Measurements from ENCODE around the gene CAV1.
A peak's percentile ranks its signal among the peaks of the same experiment; 100 is the strongest.
"Not testable (repeated sequence)": the region's sequence is repeated elsewhere in the genome, so short reads cannot be mapped to it uniquely, and the experiment has no call there.

The CAV1 gene, protein sequence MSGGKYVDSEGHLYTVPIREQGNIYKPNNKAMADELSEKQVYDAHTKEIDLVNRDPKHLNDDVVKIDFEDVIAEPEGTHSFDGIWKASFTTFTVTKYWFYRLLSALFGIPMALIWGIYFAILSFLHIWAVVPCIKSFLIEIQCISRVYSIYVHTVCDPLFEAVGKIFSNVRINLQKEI

DNA sequence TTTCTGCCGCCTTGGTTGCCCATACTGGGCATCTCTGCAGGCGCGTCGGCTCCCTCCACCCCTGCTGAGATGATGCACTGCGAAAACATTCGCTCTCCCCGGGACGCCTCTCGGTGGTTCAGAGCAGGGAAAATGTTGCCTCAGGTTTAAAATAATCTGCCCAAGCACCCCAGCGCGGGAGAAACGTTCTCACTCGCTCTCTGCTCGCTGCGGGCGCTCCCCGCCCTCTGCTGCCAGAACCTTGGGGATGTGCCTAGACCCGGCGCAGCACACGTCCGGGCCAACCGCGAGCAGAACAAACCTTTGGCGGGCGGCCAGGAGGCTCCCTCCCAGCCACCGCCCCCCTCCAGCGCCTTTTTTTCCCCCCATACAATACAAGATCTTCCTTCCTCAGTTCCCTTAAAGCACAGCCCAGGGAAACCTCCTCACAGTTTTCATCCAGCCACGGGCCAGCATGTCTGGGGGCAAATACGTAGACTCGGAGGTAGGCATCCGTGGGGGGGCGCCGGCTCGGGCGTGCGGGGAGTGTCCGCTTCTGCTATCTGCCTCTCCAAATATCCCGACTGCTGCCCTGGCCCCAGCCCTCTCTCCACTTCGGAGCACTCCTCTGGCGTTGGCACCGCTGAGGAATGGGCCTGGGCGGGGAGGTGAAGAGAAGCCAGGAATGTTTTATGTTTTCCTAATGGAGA lies at the start of gene CAV1:
Gene CAV1 (plus strand): TSS at position 428 of the 689 bp plus-strand sequence. CDS start 27 bp downstream, at position 455.
- DNase-seq, result peak in 19 of 51 donors; percentile 6 to 59 (median 38)

DNA sequence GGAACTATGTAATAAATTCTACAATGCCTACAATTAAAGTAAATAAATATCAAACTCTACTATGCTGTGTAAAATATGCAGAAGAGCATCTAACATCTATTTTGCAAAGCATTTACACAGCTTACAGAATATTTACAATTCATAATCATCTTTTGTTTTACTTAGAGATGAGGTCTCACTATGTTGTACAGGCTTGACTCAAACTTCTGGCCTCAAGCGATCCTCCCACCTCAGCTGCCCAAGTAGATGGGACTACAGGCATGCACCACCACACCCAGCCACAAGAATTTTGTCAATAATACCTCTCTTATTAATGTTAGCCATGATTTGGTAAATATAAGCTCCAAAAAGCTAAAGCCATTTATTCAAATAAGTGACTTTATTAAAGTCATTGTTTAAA lies 47.2 kb upstream of the CAV1 start:
- no peak for DNase-seq

GRCh38 chr7:116478834-116479233 lies 46.0 kb upstream of the CAV1 start:
- DNase-seq, result no peak

- DNase-seq, result no peak
These were observed 41.4 kb upstream of the CAV1 start for GRCh38 chr7:116483271-116483942.

- not testable (repeated sequence) for DNase-seq
These were observed 40.4 kb upstream of the CAV1 start for GRCh38 chr7:116484389-116484788.

GRCh38 chr7:116487907-116488521 lies 36.8 kb upstream of the CAV1 start:
- no peak for DNase-seq

- no peak for DNase-seq
These were observed 34.5 kb upstream of the CAV1 start for GRCh38 chr7:116490351-116490750.

- no peak for DNase-seq
These were observed 32.8 kb upstream of the CAV1 start for GRCh38 chr7:116491887-116492653.

DNA sequence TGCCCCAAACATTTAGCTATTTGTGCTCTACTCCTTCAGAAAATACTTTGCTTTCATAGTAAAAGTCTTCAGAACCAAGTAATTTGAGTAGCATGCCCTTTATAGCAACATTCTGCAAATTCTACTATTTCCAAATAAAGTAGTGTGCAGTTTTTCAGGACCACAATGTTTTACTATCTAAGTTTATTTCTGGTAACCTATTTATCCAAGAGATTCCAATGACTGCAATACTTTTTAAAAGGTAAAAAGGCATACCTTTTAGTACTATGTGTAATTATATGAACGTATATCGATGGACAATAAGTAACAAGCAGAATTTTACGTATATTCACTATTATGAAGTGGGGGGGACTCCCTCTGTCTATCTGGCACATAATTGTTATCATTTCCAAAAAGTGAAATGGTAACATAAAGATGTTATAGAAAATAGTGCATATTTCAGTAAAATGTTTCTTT lies 32.2 kb upstream of the CAV1 start:
- no peak for DNase-seq

GRCh38 chr7:116493449-116493848 lies 31.4 kb upstream of the CAV1 start:
- no peak for DNase-seq

DNA sequence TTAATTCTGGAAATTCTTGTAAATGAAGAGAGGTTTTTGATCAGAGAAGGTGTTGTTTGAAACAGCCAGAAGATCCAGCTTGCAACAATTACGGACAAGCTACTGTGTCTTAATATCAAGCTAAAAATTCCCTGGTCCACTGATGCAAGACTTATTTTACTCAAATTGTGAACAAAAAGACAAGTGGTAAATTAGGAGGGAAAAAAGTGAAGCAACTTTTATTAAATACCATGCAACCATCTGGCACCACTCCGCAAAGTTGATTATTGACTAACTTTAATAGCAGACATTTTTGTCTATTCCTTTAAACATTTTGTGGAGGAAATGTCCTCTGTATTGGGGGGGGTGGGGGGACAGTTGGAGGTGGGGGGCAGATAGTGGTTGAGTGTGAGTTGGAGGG lies 30.4 kb upstream of the CAV1 start:
- DNase-seq, result no peak

DNA sequence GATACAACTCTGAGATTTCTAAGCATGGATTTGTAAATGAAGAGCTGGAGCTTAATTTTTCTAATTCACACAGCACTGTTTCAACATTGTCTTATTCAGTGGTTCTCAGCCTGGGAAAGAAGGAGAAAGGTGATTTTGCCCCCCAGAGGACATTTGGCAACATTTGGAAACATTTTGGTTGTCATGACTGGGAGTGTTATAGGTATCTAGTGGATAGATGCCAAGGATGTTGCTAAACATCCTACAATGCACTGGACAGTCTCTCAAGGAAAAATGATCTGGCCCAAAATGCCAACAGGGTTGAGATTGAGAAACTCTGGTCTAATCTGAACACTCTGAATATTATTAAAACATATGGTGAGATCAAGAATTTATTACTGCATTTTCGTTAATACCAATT lies 29.1 kb upstream of the CAV1 start:
- DNase-seq, result no peak

DNA sequence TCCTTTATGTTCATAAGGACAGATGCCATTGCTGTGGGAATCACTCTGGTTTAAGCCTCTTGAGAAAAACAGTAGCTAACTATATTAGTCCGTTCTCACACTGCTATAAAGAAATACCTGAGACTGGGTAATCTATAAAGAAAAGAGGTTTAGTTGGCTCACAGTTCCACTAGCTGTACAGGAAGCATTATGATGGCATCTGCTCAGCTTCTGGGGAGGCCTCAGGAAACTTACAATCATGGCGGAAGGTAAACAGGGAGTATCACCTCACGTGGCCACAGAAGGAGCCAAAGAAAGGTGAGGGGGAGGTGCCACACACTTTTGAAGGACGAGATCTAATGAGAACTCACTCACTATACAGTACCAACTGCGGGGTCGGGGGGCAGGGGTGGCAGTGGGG lies 28.2 kb upstream of the CAV1 start:
- no peak for DNase-seq

GRCh38 chr7:116497708-116498107 lies 27.1 kb upstream of the CAV1 start:
- DNase-seq, result no peak

- peak in 13 of 51 donors; percentile 5 to 45 (median 18) for DNase-seq
These were observed 25.4 kb upstream of the CAV1 start, which contains the start of gene CAV2 for GRCh38 chr7:116499168-116500077. TSS of gene CAV2 (plus strand) at chr7:116499738. CDS start at chr7:116499782, 44 bp downstream.

- DNase-seq, result peak in 4 of 51 donors; percentile 1 to 34 (median 14)
These were observed 24.6 kb upstream of the CAV1 start for GRCh38 chr7:116500078-116500853.

GRCh38 chr7:116501425-116502167 lies 23.2 kb upstream of the CAV1 start:
- DNase-seq, result no peak
